Measurements from ENCODE around the gene COX7A2. TPM values are rescaled to one million over a fixed set of nuclear protein-coding genes. Genes with fewer than 3 reads are reported as not detected.
A peak's percentile ranks its signal among the peaks of the same experiment; 100 is the strongest.

The COX7A2 gene
- total RNA-seq, 2 donors from 2014 or later: 50.1 to 139 TPM

- no peaks in the 10 kb centered on the region for H3K36me3 ChIP-seq (replicated peaks in 1 of 2; ENCODE audit: insufficient read depth in 1 of 2, low read depth in 2 of 2)
- TF ChIP-seq POLR2A (IDR thresholded peaks at IDR 0.05): no peak
- no peak for TF ChIP-seq CTCF (IDR thresholded peaks at IDR 0.05)
- intact Hi-C loops (cut with DNase I): no loop called here
- H3K4me3 ChIP-seq: no peak overlapping the region
- 19 to 23% methylated on average over 4 of the region's 4 CpGs for WGBS, 2 donors
- no peak for DNase-seq
- H3K9me3 ChIP-seq: no peaks in the 10 kb centered on the region
- ATAC-seq: no peak
- no peaks in the 10 kb centered on the region for H3K27me3 ChIP-seq
- peaks cover 66% of the 10 kb centered on the region for H3K4me1 ChIP-seq
- peak overlapping the region in 2 of 4 donors; percentile 38 to 60 for H3K27ac ChIP-seq
These were observed 36.7 kb upstream of the COX7A2 start for GRCh38 chr6:75280131-75280855.

- ATAC-seq (no peak), DNase-seq (no peak)
- H3K4me1 ChIP-seq: peaks cover 75% of the 10 kb centered on the region
- 55 to 64% methylated on average over 2 of the region's 2 CpGs for WGBS, 2 donors
- H3K27me3 ChIP-seq: no peaks in the 10 kb centered on the region
- no peaks in the 10 kb centered on the region for H3K9me3 ChIP-seq
- no peak overlapping the region for H3K27ac ChIP-seq
- TF ChIP-seq CTCF (IDR thresholded peaks at IDR 0.05) (no peak), POLR2A (IDR thresholded peaks at IDR 0.05) (no peak)
- no peak overlapping the region for H3K4me3 ChIP-seq
- H3K36me3 ChIP-seq (replicated peaks in 1 of 2; ENCODE audit: insufficient read depth in 1 of 2, low read depth in 2 of 2): no peaks in the 10 kb centered on the region
- intact Hi-C loops (cut with DNase I): no loop called here
These were observed 35.8 kb upstream of the COX7A2 start for GRCh38 chr6:75279418-75279817.

- H3K27me3 ChIP-seq: no peaks in the 10 kb centered on the region
- no peak overlapping the region for H3K27ac ChIP-seq
- WGBS, 2 donors: 27% methylated on average over 4 of the region's 4 CpGs
- H3K9me3 ChIP-seq: no peaks in the 10 kb centered on the region
- intact Hi-C loops (cut with DNase I): no loop called here
- DNase-seq (no peak), ATAC-seq (no peak)
- no peak for TF ChIP-seq CTCF (IDR thresholded peaks at IDR 0.05)
- no peak for TF ChIP-seq POLR2A (IDR thresholded peaks at IDR 0.05)
- H3K4me1 ChIP-seq: peaks cover 83% of the 10 kb centered on the region
- no peak overlapping the region for H3K4me3 ChIP-seq
- H3K36me3 ChIP-seq (replicated peaks in 1 of 2; ENCODE audit: insufficient read depth in 1 of 2, low read depth in 2 of 2): no peaks in the 10 kb centered on the region
These were observed 35.0 kb upstream of the COX7A2 start for GRCh38 chr6:75278474-75279077.

GRCh38 chr6:75275067-75275466 is 31.5 kb upstream of the COX7A2 start:
- H3K4me1 ChIP-seq: peaks cover 87% of the 10 kb centered on the region
- no peaks in the 10 kb centered on the region for H3K27me3 ChIP-seq
- H3K27ac ChIP-seq: no peak overlapping the region
- H3K9me3 ChIP-seq: no peaks in the 10 kb centered on the region
- no peak for TF ChIP-seq CTCF (IDR thresholded peaks at IDR 0.05)
- no peak for TF ChIP-seq POLR2A (IDR thresholded peaks at IDR 0.05)
- H3K4me3 ChIP-seq: no peak overlapping the region
- DNase-seq (no peak), ATAC-seq (no peak)
- intact Hi-C loops (cut with DNase I): no loop called here
- H3K36me3 ChIP-seq (replicated peaks in 1 of 2; ENCODE audit: insufficient read depth in 1 of 2, low read depth in 2 of 2): no peaks in the 10 kb centered on the region

GRCh38 chr6:75273009-75273408 is 29.4 kb upstream of the COX7A2 start:
- DNase-seq (no peak), ATAC-seq (no peak)
- WGBS, 2 donors: 56 to 78% methylated on average over 4 of the region's 4 CpGs
- Histone ChIP-seq H3K9me3 (no peaks in the 10 kb centered on the region), H3K4me1 (peaks cover 87% of the 10 kb centered on the region), H3K27ac (peak overlapping the region in 3 of 4 donors; percentile 2 to 51 (median 26)), H3K27me3 (no peaks in the 10 kb centered on the region), H3K36me3 (replicated peaks in 1 of 2; ENCODE audit: insufficient read depth in 1 of 2, low read depth in 2 of 2) (no peaks in the 10 kb centered on the region), H3K4me3 (no peak overlapping the region)
- intact Hi-C loops (cut with DNase I): no loop called here
- TF ChIP-seq POLR2A (IDR thresholded peaks at IDR 0.05) (no peak), CTCF (IDR thresholded peaks at IDR 0.05) (no peak)
